HCT116 (cell line): ENCODE data around the gene ZNF215. TPM values are rescaled to one million over a fixed set of nuclear protein-coding genes. Genes with fewer than 3 reads are reported as not detected.
A peak's percentile ranks its signal among the peaks of the same experiment; 100 is the strongest.

Experiments
- ATAC-seq: fragments of 200-7000 bp; cut with Tn5 transposase; 2 replicates; pipeline ENCODE4 v1.9.1; 2020; ENCODE audit warnings: mild to moderate bottlenecking, moderate library complexity
- BruUV-seq: library from RNA; stranded (reverse); fragments of 400-500 nt; replicated peaks from 2 replicates; lab custom pipeline; 2021; lab: Mats Ljungman, UMichigan
- CTCF ChIA-PET: fragments of 300-600 bp; sonication (Branson Sonifier 250); formaldehyde crosslinking; loops from one replicate; lab custom pipeline; 2021; ENCODE audit warnings: antibody characterized with exemption; lab: Charles Lee
- POLR2A ChIA-PET: fragments of 300-600, 350-600 bp; sonication (Branson Sonifier 250); formaldehyde crosslinking; loops from one replicate; lab custom pipeline; 2021; ENCODE audit warnings: antibody characterized with exemption; lab: Charles Lee
- RAD21 ChIA-PET, 2 experiments: fragments of 300-600 bp; sonication (Branson Sonifier 250); formaldehyde crosslinking; loops; one replicate each; lab custom pipeline; 2023; ENCODE audit warnings: low total read pairs in 2 of 2; ENCODE audit not compliant: uncharacterized antibody in 2 of 2, unreplicated experiment in 2 of 2, low non-redundant PET in 1 of 2; lab: Charles Lee
- DNase-seq: peaks from one replicate; pipeline ENCODE4 v3.0.0-alpha.2; 2010; ENCODE audit warnings: low read depth, low spot score
- H2AFZ ChIP-seq: fragments of 200-600 bp; shearing (Covaris generic), sonication (generic); 2 replicates; pipeline ENCODE4 v1.6.1; 2017; ENCODE audit warnings: low read depth, mixed run types, mixed read lengths, antibody characterized with exemption, low read length; ENCODE audit not compliant: poor library complexity, severe bottlenecking
- H3K27ac ChIP-seq: 2 replicates; pipeline ENCODE4 v1.5.1; 2012; ENCODE audit warnings: low read depth, low read length
- H3K27me3 ChIP-seq: fragments of 200-600 bp; sonication (generic); 2 replicates; pipeline ENCODE4 v1.6.1; 2016; ENCODE audit warnings: mixed run types, low read length, mixed read lengths; ENCODE audit not compliant: insufficient read depth
- H3K36me3 ChIP-seq, 2 experiments: fragments of 200-500 bp in 1 of 2; fragments of 200-600 bp in 1 of 2; sonication (Bioruptor generic) in 1 of 2; sonication (generic) in 1 of 2; 2 replicates each; pipeline versions ENCODE4 v1.5.1 to v1.6.1; 2014 to 2016; ENCODE audit warnings: low read length in 2 of 2, inconsistent platforms in 1 of 2, mixed read lengths in 1 of 2, mixed run types in 1 of 2; ENCODE audit not compliant: insufficient read depth in 2 of 2, control insufficient read depth in 1 of 2
- H3K4me1 ChIP-seq, 2 experiments: fragments of 200-600 bp in 1 of 2; sonication (generic) in 1 of 2; 2 replicates each; pipeline versions ENCODE4 v1.5.1 to v1.6.1; 2012 to 2017; ENCODE audit warnings: low read length in 2 of 2, inconsistent platforms in 1 of 2, mild to moderate bottlenecking in 1 of 2, mixed read lengths in 1 of 2, mixed run types in 1 of 2, moderate library complexity in 1 of 2; ENCODE audit not compliant: insufficient read depth in 2 of 2, control insufficient read depth in 1 of 2
- H3K4me2 ChIP-seq: fragments of 200-600 bp; sonication (generic); 2 replicates; pipeline ENCODE4 v1.6.1; 2017; ENCODE audit warnings: mixed run types, low read length, mixed read lengths
- H3K4me3 ChIP-seq, 2 experiments: fragments of 200-600 bp in 1 of 2; sonication (generic) in 1 of 2; replicated peaks in 1 of 2; 2 replicates each; pipeline ENCODE4 v1.5.1; 2011 to 2016; ENCODE audit warnings: low read length in 2 of 2, control low read depth in 1 of 2, low read depth in 1 of 2, mild to moderate bottlenecking in 1 of 2, mixed read lengths in 1 of 2, mixed run types in 1 of 2
- H3K79me2 ChIP-seq: fragments of 200-600 bp; sonication (generic); 2 replicates; pipeline ENCODE4 v1.6.1; 2017; ENCODE audit warnings: mild to moderate bottlenecking, mixed run types, low read length, moderate library complexity, mixed read lengths; ENCODE audit not compliant: insufficient read depth
- H3K9ac ChIP-seq: fragments of 200-600 bp; sonication (generic); 2 replicates; pipeline ENCODE4 v1.6.1; 2016; ENCODE audit warnings: low read length, mixed read lengths
- H3K9me2 ChIP-seq: fragments of 200-600 bp; sonication (generic), shearing (Covaris generic); 2 replicates; pipeline ENCODE4 v1.6.1; 2017; ENCODE audit warnings: mixed run types, mild to moderate bottlenecking, moderate library complexity; ENCODE audit not compliant: insufficient read depth
- H3K9me3 ChIP-seq, 2 experiments: fragments of 200-500 bp in 1 of 2; fragments of 200-600 bp in 1 of 2; sonication (Bioruptor generic) in 1 of 2; sonication (generic) in 1 of 2; 2 replicates each; pipeline ENCODE4 v1.6.1; 2014 to 2017; ENCODE audit warnings: low read length in 2 of 2, mixed read lengths in 2 of 2, inconsistent platforms in 1 of 2, low read depth in 1 of 2, mild to moderate bottlenecking in 1 of 2, mixed run types in 1 of 2, moderate library complexity in 1 of 2; ENCODE audit not compliant: control insufficient read depth in 1 of 2, insufficient read depth in 1 of 2
- H4K20me1 ChIP-seq: fragments of 200-600 bp; sonication (generic), shearing (Covaris generic); 2 replicates; pipeline ENCODE4 v1.6.1; 2017; ENCODE audit warnings: mixed run types, mild to moderate bottlenecking, moderate library complexity; ENCODE audit not compliant: insufficient read depth
- CBX3 ChIP-seq: IDR thresholded peaks from 2 replicates; pipeline ENCODE4 v1.6.1; 2012; ENCODE audit warnings: low read depth
- EGR1 ChIP-seq: IDR thresholded peaks from 2 replicates; pipeline ENCODE4 v1.6.1; 2012; ENCODE audit warnings: low read depth
- ELF1 ChIP-seq: IDR thresholded peaks from 2 replicates; pipeline ENCODE4 v1.6.1; 2012; ENCODE audit warnings: low read depth, borderline replicate concordance
- EZH2 ChIP-seq: fragments of 200-600 bp; sonication (generic); IDR thresholded peaks from 2 replicates; pipeline ENCODE4 v1.6.1; 2017; ENCODE audit warnings: antibody characterized with exemption, mixed run types
- EZH2phosphoT487 ChIP-seq: fragments of 200-600 bp; IDR thresholded peaks from 2 replicates; pipeline ENCODE4 v1.6.1; 2018; ENCODE audit warnings: antibody characterized with exemption, borderline replicate concordance
- POLR2A ChIP-seq: IDR thresholded peaks from 2 replicates; pipeline ENCODE4 v1.7.0; 2011; ENCODE audit warnings: borderline replicate concordance; ENCODE audit not compliant: insufficient read depth, insufficient read length; ENCODE audit errors: extremely low read depth
- POLR2AphosphoS5 ChIP-seq: IDR thresholded peaks from 2 replicates; pipeline ENCODE4 v1.6.1; 2011; ENCODE audit warnings: mild to moderate bottlenecking, low read depth, low read length, moderate library complexity
- RAD21 ChIP-seq: IDR thresholded peaks from 2 replicates; pipeline ENCODE4 v1.6.1; 2012; ENCODE audit warnings: low read depth, mild to moderate bottlenecking
- SP1 ChIP-seq: IDR thresholded peaks from 2 replicates; pipeline ENCODE4 v1.6.1; 2012; ENCODE audit warnings: low read depth
- YY1 ChIP-seq: IDR thresholded peaks from 2 replicates; pipeline ENCODE4 v1.6.1; 2011; ENCODE audit warnings: low read length, low read depth, moderate library complexity, mild to moderate bottlenecking; ENCODE audit not compliant: insufficient replicate concordance; ENCODE audit errors: extremely low read depth
- ZNF274 ChIP-seq: fragments of 200-500 bp; sonication (Bioruptor generic); IDR thresholded peaks from 2 replicates; pipeline ENCODE4 v1.6.1; 2014; ENCODE audit warnings: mild to moderate bottlenecking, low read depth, low read length, inconsistent platforms
- intact Hi-C: fragments of 100-400 bp; cut with micrococcal nuclease; formaldehyde crosslinking; loops from 2 replicates; pipeline ENCODE4 v1.10.0; 2022
- total RNA-seq: library from RNA; stranded (reverse); gene quantifications from one replicate; pipeline ENCODE4 v1.2.1, GENCODE V29; 2021; ENCODE audit not compliant: unreplicated experiment
- TF ChIP-seq, protein P1 (sequence below): IDR thresholded peaks from 2 replicates; pipeline ENCODE4 v1.6.1; 2012
- TF ChIP-seq, protein P2 (sequence below), 3 experiments: fragments of 200-600 bp in 1 of 3; sonication (generic) in 1 of 3; IDR thresholded peaks in 2 of 3; conservative IDR thresholded peaks in 1 of 3; 2 replicates each; pipeline ENCODE4 v1.5.1; 2012 to 2017; ENCODE audit warnings: low read depth in 2 of 3, low read length in 2 of 3, antibody characterized with exemption in 1 of 3, borderline replicate concordance in 1 of 3, control low read depth in 1 of 3, mild to moderate bottlenecking in 1 of 3, mixed read lengths in 1 of 3, mixed run types in 1 of 3, moderate library complexity in 1 of 3; ENCODE audit not compliant: insufficient read depth in 1 of 3
- TF ChIP-seq, protein P3 (sequence below): IDR thresholded peaks from 2 replicates; pipeline ENCODE4 v1.6.1; 2012
- TF ChIP-seq, protein P4 (sequence below): IDR thresholded peaks from 2 replicates; pipeline ENCODE4 v1.6.1; 2011; ENCODE audit warnings: mild to moderate bottlenecking, low read length, moderate library complexity; ENCODE audit not compliant: insufficient replicate concordance; ENCODE audit errors: extremely low read depth

Gene ZNF215
- total RNA-seq, 1 experiment from 2014 or later = 9.9 TPM

DNA sequence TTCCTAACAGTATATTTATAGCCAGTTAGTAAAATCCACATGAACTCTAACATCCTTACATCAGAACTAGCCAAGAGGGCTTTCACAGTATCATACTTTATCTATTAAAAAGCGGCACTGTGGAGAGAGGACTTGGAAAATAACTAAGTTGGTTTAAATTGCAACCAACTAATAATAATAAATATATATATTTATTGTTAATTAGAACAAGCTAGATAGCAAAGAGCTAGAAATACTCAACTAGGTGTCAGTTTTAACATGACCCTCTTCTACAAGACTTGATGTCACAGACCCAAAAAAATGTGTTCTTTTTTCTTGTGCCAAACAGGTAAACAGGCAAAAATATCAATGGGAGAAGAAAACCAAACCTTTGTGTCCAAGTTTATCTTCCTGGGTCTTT is 5.5 kb upstream of the ZNF215 start, which contains the start of gene OR2D3:
Gene OR2D3, plus strand, starts transcription at position 301 of the 400 bp plus-strand sequence. Its CDS starts 0 bp downstream, at position 301.
- POLR2A ChIA-PET = no interaction called here
- no peak for DNase-seq
- no peaks in the 10 kb centered on the region for H3K9me3 ChIP-seq
- no peak within 1 kb of the TSS for H3K9ac ChIP-seq
- peaks cover 4% of the 10 kb centered on the region in 2 experiments; a peak in 2 of 4 replicates for H3K4me1 ChIP-seq
- no peaks in the 10 kb centered on the region for H3K79me2 ChIP-seq
- H3K27ac ChIP-seq = no peak within 1 kb of the TSS
- TF ChIP-seq RAD21 (no peak), SP1 (no peak), POLR2AphosphoS5 (no peak)
- TF ChIP-seq, protein P1, sequence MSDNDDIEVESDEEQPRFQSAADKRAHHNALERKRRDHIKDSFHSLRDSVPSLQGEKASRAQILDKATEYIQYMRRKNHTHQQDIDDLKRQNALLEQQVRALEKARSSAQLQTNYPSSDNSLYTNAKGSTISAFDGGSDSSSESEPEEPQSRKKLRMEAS = no peak
- TF ChIP-seq, all 23 proteins: peak for 0
- no peaks in the 10 kb centered on the region for H4K20me1 ChIP-seq
- H3K36me3 ChIP-seq = no peaks in the 10 kb centered on the region
- no peaks in the 10 kb centered on the region for H3K9me2 ChIP-seq
- ChIA-PET RAD21 (no interaction called here), CTCF (no interaction called here)
- BruUV-seq = no TSS peak
- intact Hi-C loops = no loop called here
- H3K27me3 ChIP-seq = no peaks in the 10 kb centered on the region
- H2AFZ ChIP-seq = no peak within 1 kb of the TSS
- H3K4me2 ChIP-seq = no peak within 1 kb of the TSS
- no peak for ATAC-seq
- no peak within 1 kb of the TSS for H3K4me3 ChIP-seq

DNA sequence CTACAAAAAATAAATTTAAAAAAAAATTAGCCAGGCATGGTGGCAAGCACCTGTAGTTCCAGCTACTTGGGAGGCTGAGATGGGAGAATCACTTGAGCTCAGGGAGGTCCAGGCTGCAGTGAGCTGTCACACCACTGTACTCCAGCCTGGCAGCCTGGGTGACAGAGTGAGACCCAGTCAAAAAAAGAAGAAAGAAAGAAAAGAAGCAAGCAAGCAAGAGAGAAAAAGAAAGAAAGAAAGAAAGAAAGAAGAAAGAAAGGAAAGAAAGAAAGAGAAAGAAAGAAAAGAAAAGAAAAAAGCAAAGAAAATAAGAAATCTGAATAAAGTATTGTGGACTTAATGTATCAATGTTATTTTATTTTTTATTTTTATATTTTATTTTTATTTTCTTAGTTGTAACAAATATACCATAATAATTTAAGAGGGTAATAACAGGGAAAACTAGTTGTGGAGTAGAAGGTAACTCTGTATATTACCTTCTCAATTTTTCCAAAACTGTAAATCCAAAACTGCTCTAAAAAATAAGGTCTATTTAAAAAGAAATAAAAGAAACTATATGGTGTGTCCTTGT is 1.1 kb upstream of the ZNF215 start:
- H3K9me2 ChIP-seq = no peaks in the 10 kb centered on the region
- no peak for ATAC-seq
- H3K9me3 ChIP-seq = no peaks in the 10 kb centered on the region
- peak overlapping the region; percentile 86; the same call in 1 of the 2 replicates for H3K9ac ChIP-seq
- H3K79me2 ChIP-seq = peaks cover 34% of the 10 kb centered on the region
- H3K27ac ChIP-seq = peak overlapping the region; percentile 89; the same call in 1 of the 2 replicates
- RAD21 ChIA-PET = no interaction called here
- no peak for DNase-seq
- intact Hi-C loops = no loop called here
- no peaks in the 10 kb centered on the region for H3K27me3 ChIP-seq
- CTCF ChIA-PET = no interaction called here
- peak overlapping the region; percentile 78 to 93 for H3K4me3 ChIP-seq
- H4K20me1 ChIP-seq = no peaks in the 10 kb centered on the region
- no TSS peak for BruUV-seq
- H3K4me2 ChIP-seq = peak overlapping the region; percentile 78
- POLR2A ChIA-PET = no interaction called here
- no peaks in the 10 kb centered on the region; a peak in 1 of 4 replicates for H3K36me3 ChIP-seq
- H2AFZ ChIP-seq = peak overlapping the region; percentile 89
- H3K4me1 ChIP-seq = peaks cover 11 to 15% of the 10 kb centered on the region in 2 experiments
- TF ChIP-seq YY1 = no peak
- no peak for TF ChIP-seq POLR2A
- TF ChIP-seq, protein P2, sequence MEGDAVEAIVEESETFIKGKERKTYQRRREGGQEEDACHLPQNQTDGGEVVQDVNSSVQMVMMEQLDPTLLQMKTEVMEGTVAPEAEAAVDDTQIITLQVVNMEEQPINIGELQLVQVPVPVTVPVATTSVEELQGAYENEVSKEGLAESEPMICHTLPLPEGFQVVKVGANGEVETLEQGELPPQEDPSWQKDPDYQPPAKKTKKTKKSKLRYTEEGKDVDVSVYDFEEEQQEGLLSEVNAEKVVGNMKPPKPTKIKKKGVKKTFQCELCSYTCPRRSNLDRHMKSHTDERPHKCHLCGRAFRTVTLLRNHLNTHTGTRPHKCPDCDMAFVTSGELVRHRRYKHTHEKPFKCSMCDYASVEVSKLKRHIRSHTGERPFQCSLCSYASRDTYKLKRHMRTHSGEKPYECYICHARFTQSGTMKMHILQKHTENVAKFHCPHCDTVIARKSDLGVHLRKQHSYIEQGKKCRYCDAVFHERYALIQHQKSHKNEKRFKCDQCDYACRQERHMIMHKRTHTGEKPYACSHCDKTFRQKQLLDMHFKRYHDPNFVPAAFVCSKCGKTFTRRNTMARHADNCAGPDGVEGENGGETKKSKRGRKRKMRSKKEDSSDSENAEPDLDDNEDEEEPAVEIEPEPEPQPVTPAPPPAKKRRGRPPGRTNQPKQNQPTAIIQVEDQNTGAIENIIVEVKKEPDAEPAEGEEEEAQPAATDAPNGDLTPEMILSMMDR (IDR thresholded peaks at IDR 0.05 in 2 of 3, conservative IDR thresholded peaks at IDR 0.05 in 1 of 3; ENCODE audit: borderline replicate concordance in 1 of 3, insufficient read depth in 1 of 3, low read depth in 2 of 3, low read length in 2 of 3) = no peak
- no peak for TF ChIP-seq RAD21
- no peak for TF ChIP-seq EGR1
- TF ChIP-seq, protein P3, sequence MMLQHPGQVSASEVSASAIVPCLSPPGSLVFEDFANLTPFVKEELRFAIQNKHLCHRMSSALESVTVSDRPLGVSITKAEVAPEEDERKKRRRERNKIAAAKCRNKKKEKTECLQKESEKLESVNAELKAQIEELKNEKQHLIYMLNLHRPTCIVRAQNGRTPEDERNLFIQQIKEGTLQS = no peak
- TF ChIP-seq SP1 = no peak
- TF ChIP-seq POLR2AphosphoS5 = no peak
- no peak for TF ChIP-seq EZH2phosphoT487
- TF ChIP-seq CBX3 = no peak
- TF ChIP-seq, protein P4, sequence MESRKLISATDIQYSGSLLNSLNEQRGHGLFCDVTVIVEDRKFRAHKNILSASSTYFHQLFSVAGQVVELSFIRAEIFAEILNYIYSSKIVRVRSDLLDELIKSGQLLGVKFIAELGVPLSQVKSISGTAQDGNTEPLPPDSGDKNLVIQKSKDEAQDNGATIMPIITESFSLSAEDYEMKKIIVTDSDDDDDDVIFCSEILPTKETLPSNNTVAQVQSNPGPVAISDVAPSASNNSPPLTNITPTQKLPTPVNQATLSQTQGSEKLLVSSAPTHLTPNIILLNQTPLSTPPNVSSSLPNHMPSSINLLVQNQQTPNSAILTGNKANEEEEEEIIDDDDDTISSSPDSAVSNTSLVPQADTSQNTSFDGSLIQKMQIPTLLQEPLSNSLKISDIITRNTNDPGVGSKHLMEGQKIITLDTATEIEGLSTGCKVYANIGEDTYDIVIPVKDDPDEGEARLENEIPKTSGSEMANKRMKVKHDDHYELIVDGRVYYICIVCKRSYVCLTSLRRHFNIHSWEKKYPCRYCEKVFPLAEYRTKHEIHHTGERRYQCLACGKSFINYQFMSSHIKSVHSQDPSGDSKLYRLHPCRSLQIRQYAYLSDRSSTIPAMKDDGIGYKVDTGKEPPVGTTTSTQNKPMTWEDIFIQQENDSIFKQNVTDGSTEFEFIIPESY = no peak
- no peak for TF ChIP-seq EZH2
- TF ChIP-seq ELF1 = no peak
- no peak for TF ChIP-seq ZNF274
